GM21825 (cell line): Measurements from ENCODE around the gene TGFB2.

Experiments used
- ATAC-seq: cut with Tn5 transposase; IDR thresholded peaks from one replicate; pipeline ENCODE4 v1.9.1; 2021; ENCODE audit warnings: mild to moderate bottlenecking, moderate library complexity; ENCODE audit not compliant: unreplicated experiment

Gene TGFB2

GRCh38 chr1:218481116-218481775 is 136.1 kb downstream of the TGFB2 start:
- ATAC-seq, result no peak

- no peak for ATAC-seq
These were observed 137.5 kb downstream of the TGFB2 start for GRCh38 chr1:218482683-218483082.

GRCh38 chr1:218485241-218485928 is 140.2 kb downstream of the TGFB2 start:
- no peak for ATAC-seq

GRCh38 chr1:218488531-218488930 is 143.4 kb downstream of the TGFB2 start:
- ATAC-seq, result no peak

GRCh38 chr1:218488986-218489385 is 143.8 kb downstream of the TGFB2 start:
- no peak for ATAC-seq

- no peak for ATAC-seq
These were observed 145.3 kb downstream of the TGFB2 start for GRCh38 chr1:218490406-218490922.

GRCh38 chr1:218492874-218493273 is 147.7 kb downstream of the TGFB2 start:
- no peak for ATAC-seq

GRCh38 chr1:218493986-218494385 is 148.8 kb downstream of the TGFB2 start:
- no peak for ATAC-seq
